Pancreas (tissue), 10 donors: Measurements from ENCODE around the gene SOX5. TPM values are rescaled to one million over a fixed set of nuclear protein-coding genes. Genes with fewer than 3 reads are reported as not detected.

Experiments
- ATAC-seq, 4 donors: fragments of 200-7000 bp; cut with Tn5 transposase; one replicate each; pipeline versions ENCODE4 v1.8.0 to v1.9.1; 2020; ENCODE audit warnings: mild to moderate bottlenecking in 4 of 4, moderate library complexity in 4 of 4
- DNase-seq, 6 donors: peaks; one replicate each; pipeline ENCODE4 v3.0.0-alpha.2; 2020
- FAIRE-seq: peaks from 2 replicates; lab custom pipeline; 2012; peaks lifted over from hg19 to GRCh38; lab: Jason Lieb, UNC
- H3K27ac ChIP-seq, 4 donors: fragments of 200-600 bp; sonication (generic); 1 replicate in 3 of 4; 2 replicates in 1 of 4; pipeline versions ENCODE4 v1.5.0 to v1.8.0; 2020
- H3K27me3 ChIP-seq, 4 donors: fragments of 200-600 bp; one replicate each; pipeline ENCODE4 v1.8.0; 2021
- H3K36me3 ChIP-seq, 3 donors: fragments of 200-600 bp; sonication (generic) in 1 of 3; one replicate each; pipeline versions ENCODE4 v1.5.0 to v1.8.0; 2020 to 2021
- H3K4me1 ChIP-seq, 3 donors: fragments of 200-600 bp; one replicate each; pipeline ENCODE4 v1.8.0; 2021
- H3K4me3 ChIP-seq, 4 donors: fragments of 200-600 bp; sonication (generic) in 2 of 4; one replicate each; pipeline versions ENCODE4 v1.5.0 to v1.8.0; 2020 to 2021
- H3K9me3 ChIP-seq, 4 donors: fragments of 200-600 bp; one replicate each; pipeline ENCODE4 v1.8.0; 2021
- CTCF ChIP-seq, 4 donors: fragments of 200-600 bp; sonication (generic) in 3 of 4; IDR thresholded peaks; one replicate each; pipeline versions ENCODE4 v1.5.0 to v1.8.0; 2021; ENCODE audit warnings: antibody characterized with exemption in 4 of 4
- WGBS, 2 donors: extraction: QIAGEN DNeasy Blood & Tissue Kit; methylation state at CpG; one replicate each; pipeline ENCODE4 v1.1.7; 2013; 5-methylcytosine and 5-hydroxymethylcytosine counted together
- intact Hi-C, 3 donors: fragments of 100-400 bp; cut with DNase I; formaldehyde crosslinking; loops; one replicate each; pipeline versions ENCODE4 v1.11.1 to v1.14.2; 2022
- polyA plus RNA-seq, 2 donors: library from polyadenylated mRNA; stranded (reverse); fragments of 200-250 nt; gene quantifications; one replicate each; pipeline ENCODE4 v1.2.3, GENCODE V29; 2013
- total RNA-seq, 6 donors: library from RNA; stranded (reverse); fragmentation: NEBNext Ultra II Directional in 4 of 6; extraction: Animal tissue kit (Norgen Biotek cat#: 25700) in 4 of 6; gene quantifications; one replicate each; pipeline versions ENCODE4 v1.2.1 to v1.2.4, GENCODE V29; 2021 to 2023
- donor health status: healthy with polysubstance abuse.
- donor health status: DM: no; HTN: no; CAD: no; lungs with moderate emphysema.
- donor health status: DM: no; HTN: no; CAD: no.
- donor health status: control.
- donor health status: control.
- donor health status: Bipolar disorder and iron deficiency.
- donor health status: DM: yes; HTN: yes; CAD: no.
- donor health status: DM: no; HTN: no; CAD: no.
- donor health status: DM: no; HTN: no; CAD: no.
- donor health status: DM: yes; HTN: yes; CAD: no.

Gene SOX5
- total and polyA plus RNA-seq, 8 donors, result 0.47 to 2.5 (median 1.6) TPM

- no peak for TF ChIP-seq CTCF (IDR thresholded peaks at IDR 0.05)
- Histone ChIP-seq H3K36me3 (no peaks in the 10 kb centered on the region), H3K4me3 (no peak overlapping the region), H3K27ac (no peak overlapping the region), H3K9me3 (no peaks in the 10 kb centered on the region), H3K27me3 (no peaks in the 10 kb centered on the region), H3K4me1 (no peaks in the 10 kb centered on the region)
- FAIRE-seq (no peak), DNase-seq (no peak), ATAC-seq (no peak)
- intact Hi-C loops, result no loop called here
- WGBS, 2 donors, result 95 to 99% methylated on average over 3 of the region's 3 CpGs
Measured at GRCh38 chr12:23626791-23627190, 322.7 kb downstream of the SOX5 start.

- FAIRE-seq (no peak), ATAC-seq (no peak), DNase-seq (no peak)
- intact Hi-C loops, result no loop called here
- Histone ChIP-seq H3K4me1 (no peaks in the 10 kb centered on the region), H3K4me3 (no peak overlapping the region), H3K36me3 (no peaks in the 10 kb centered on the region), H3K9me3 (no peaks in the 10 kb centered on the region), H3K27ac (no peak overlapping the region), H3K27me3 (no peaks in the 10 kb centered on the region)
- no peak for TF ChIP-seq CTCF (IDR thresholded peaks at IDR 0.05)
- WGBS, 2 donors, result 40 to 49% methylated on average over 2 of the region's 2 CpGs
Measured at GRCh38 chr12:23621900-23622299, 327.6 kb downstream of the SOX5 start.

- Histone ChIP-seq H3K27ac (no peak overlapping the region), H3K9me3 (no peaks in the 10 kb centered on the region), H3K27me3 (no peaks in the 10 kb centered on the region), H3K4me3 (no peak overlapping the region), H3K4me1 (no peaks in the 10 kb centered on the region), H3K36me3 (no peaks in the 10 kb centered on the region)
- WGBS, 2 donors, result 68 to 74% methylated on average over 1 of the region's 1 CpG
- ATAC-seq (no peak), DNase-seq (no peak), FAIRE-seq (no peak)
- no peak for TF ChIP-seq CTCF (IDR thresholded peaks at IDR 0.05)
- intact Hi-C loops, result no loop called here
Measured at GRCh38 chr12:23618718-23619117, 330.8 kb downstream of the SOX5 start.

- Histone ChIP-seq H3K9me3 (no peaks in the 10 kb centered on the region), H3K27me3 (no peaks in the 10 kb centered on the region), H3K27ac (no peak overlapping the region), H3K36me3 (no peaks in the 10 kb centered on the region), H3K4me1 (no peaks in the 10 kb centered on the region), H3K4me3 (no peak overlapping the region)
- no peak for DNase-seq
- FAIRE-seq, result no peak
- no peak for TF ChIP-seq CTCF (IDR thresholded peaks at IDR 0.05)
- no peak for ATAC-seq
- intact Hi-C loops, result no loop called here
- WGBS, 2 donors, result 73 to 82% methylated on average over 5 of the region's 5 CpGs
Measured at GRCh38 chr12:23617749-23618148, 331.7 kb downstream of the SOX5 start.

GRCh38 chr12:23614280-23614679, 335.2 kb downstream of the SOX5 start:
- ATAC-seq (no peak), DNase-seq (no peak), FAIRE-seq (no peak)
- Histone ChIP-seq H3K27me3 (no peaks in the 10 kb centered on the region), H3K36me3 (no peaks in the 10 kb centered on the region), H3K9me3 (no peaks in the 10 kb centered on the region), H3K4me3 (no peak overlapping the region), H3K27ac (no peak overlapping the region), H3K4me1 (no peaks in the 10 kb centered on the region)
- no peak for TF ChIP-seq CTCF (IDR thresholded peaks at IDR 0.05)
- intact Hi-C loops, result no loop called here
- 74 to 78% methylated on average over 2 of the region's 2 CpGs for WGBS, 2 donors
